GM19397 (cell line): ENCODE data around the gene NLRP2B.
"Not testable (repeated sequence)": the region's sequence is repeated elsewhere in the genome, so short reads cannot be mapped to it uniquely, and the experiment has no call there.

ENCODE experiments used
- ATAC-seq: cut with Tn5 transposase; IDR thresholded peaks from one replicate; pipeline ENCODE4 v1.9.1; 2021; ENCODE audit warnings: mild to moderate bottlenecking, moderate library complexity; ENCODE audit not compliant: unreplicated experiment

NLRP2B gene

DNA sequence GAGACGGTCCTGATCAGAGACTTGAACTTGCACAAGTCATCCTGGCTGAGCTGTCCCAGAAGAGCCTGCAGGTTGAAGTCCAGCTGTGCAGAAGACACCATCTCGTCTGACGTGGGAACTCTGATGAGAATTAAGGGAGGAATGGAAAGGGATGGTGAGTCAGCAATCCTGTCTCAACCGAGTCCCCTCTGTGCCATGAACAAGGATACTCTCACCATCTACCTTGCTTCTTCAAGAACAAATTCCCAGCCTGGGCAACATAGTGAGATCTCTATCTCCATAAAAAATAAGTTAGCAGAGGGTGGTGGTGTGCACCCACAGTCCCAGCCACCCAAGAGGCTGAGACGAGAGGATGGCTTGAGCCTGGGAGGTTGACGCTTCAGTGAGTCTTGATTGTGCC lies at the start of gene NLRP2B:
NLRP2B (minus strand) TSS at position 101 of the 400 bp plus-strand sequence.
- ATAC-seq = no peak

DNA sequence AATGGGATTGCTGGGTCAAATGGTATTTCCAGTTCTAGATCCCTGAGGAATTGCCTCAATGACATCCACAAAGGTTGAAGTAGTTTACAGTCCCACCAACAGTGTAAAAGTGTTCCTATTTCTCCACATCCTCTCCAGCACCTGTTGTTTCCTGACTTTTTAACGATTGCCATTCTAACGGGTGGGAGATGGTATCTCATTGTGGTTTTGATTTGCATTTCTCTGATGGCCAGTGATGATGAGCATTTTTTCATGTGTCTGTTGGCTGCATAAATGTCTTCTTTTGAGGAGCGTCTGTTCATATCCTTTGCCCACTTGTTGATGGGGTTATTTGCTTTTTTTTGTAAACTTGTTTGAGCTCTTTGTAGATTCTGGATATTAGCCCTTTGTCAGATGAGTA lies 45.9 kb upstream of the NLRP2B start:
- not testable (repeated sequence) for ATAC-seq

DNA sequence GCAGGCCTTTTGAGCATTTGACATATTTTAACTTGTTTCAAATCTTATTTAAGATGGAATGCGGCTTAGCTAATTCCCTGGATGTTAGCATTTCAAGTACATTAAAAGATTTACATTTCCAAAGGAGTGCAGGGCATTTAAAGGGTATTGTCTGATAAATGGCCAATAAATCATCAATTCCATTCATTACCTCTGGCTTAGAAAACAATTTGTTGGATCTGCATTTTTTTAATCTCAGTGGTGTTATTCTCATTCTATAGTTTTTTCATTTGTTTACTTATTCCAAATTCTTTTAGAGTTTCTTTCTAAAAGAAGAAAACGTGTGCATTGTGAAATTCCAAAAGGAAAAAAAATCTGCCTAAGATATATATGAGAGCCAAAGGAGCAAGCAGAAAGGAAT lies 1.3 kb upstream of the NLRP2B start:
- no peak for ATAC-seq

DNA sequence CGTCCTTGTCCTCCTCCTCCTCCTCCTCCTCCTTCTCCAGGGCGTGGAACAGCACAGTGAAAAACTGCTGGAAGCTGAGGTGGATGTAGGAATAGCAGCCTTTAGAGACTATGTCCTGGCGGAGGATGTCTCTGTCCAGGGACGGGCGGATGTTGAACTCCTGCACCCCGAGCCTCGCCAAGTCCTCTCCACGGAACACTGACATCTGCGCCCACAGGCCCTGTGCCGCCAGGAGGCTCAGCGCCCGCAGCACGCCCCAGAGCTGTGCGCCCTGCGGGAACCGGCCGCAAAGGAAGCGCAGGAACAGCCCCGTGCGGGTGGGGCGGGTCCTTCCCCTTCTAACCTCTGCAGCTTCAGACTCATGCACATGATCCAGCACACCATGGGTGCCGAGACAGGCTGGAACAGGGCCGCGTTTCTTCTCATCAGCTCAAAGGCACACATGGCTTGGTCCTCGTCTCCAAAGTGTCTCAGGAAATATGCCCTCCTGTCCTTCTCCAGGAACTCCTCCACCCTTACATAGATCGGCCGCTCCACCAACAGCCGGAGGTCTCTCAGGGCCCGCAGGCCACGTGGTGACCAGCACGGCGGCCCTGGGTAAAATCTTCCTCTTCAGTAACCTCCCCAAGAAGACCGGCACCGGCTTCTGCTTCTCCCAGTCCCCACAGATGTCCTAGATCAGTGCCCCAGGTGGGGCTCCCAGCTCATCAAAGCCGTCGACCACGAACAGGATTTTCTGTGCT lies 1.2 kb downstream of the NLRP2B start:
- ATAC-seq = no peak

DNA sequence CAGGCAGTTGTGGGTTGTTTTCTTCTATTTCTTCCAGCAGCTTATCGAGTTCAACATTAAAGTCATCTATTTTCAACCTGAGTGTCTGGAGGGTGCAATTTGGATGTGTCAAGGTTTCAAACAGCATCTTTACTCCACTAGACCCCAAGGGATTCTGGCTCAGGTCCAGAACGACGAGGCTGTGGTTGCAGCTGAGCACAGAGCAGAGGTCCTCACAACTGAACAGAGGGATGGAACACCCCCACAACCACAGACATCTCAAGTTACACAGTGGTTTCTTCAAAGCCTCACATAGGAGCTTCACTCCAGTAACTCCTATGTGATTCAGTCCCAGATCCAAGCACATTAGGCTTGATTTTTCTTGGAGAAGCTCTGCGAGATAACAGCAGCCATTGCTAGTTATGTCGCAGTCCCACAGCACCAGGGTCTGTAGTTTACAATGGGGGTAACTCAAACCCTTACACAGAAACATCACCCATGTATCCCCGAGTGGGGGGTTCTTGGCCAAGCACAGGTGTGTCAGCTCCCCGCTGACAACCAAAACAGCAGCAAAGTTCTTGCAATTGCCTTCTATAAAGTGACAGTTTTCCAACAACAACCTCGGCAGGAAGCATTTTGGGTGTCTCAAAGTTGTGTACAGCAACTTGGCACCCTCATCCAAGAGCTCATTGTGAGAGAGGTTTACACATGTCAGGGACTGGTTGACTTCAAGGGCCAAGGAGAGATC lies 2.8 kb downstream of the NLRP2B start:
- ATAC-seq = no peak

DNA sequence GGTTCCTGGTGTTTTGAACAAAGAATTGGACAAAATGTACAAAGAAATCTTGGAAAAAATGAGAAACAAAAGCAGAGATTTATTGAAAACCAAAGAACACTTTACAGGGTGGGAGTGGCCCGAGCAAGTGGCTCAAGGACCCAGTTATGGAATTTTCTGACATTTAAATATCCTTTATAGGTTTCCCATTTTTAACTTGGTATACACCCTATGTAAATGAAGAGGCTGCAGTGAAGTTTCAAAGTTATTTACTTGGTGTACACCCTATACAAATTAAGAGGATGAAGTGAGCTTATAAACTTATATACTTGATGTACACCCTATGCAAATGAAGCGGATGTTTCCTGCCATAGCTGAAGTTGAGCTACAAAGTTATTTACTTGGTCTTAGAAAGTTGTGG lies 4.7 kb downstream of the NLRP2B start:
- no peak for ATAC-seq

DNA sequence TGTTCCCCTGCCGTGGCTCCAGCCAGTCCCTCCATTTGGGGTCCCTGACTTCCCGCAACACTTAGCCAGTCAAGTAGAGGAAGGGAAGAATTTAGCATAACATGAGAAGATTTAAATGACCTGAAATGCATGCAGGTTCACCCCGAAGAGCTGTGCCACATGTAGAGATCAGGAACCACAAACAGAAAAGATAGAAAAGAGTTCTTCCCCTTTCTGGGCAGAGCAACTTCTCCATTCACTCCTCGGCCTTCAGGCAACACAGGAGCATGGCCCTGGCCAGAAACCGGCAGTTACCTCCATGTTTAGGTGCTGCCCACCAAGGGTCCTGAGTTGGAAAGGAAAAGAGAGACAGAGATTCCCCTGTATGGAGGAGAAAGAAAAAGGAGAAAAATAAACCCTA lies 5.2 kb downstream of the NLRP2B start:
- ATAC-seq = no peak

DNA sequence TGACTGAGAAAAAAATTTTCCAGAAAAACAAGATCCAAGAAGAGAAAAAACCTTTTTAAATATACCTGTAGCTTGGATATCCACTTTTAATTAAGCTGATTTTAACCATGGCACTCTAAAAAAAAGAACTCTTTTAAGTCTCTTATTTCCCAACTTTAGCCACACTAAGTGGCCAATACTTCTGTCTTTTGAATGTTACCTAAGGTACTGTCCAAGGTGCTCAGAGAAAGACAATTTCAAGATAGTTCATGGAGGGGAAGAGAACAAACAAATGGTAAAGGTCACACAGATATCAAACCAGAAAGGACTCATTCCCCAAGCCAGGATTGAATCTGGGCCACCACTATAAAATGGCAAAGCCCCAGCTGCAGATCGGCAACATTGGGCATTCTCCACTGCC lies 10.1 kb downstream of the NLRP2B start:
- no peak for ATAC-seq

DNA sequence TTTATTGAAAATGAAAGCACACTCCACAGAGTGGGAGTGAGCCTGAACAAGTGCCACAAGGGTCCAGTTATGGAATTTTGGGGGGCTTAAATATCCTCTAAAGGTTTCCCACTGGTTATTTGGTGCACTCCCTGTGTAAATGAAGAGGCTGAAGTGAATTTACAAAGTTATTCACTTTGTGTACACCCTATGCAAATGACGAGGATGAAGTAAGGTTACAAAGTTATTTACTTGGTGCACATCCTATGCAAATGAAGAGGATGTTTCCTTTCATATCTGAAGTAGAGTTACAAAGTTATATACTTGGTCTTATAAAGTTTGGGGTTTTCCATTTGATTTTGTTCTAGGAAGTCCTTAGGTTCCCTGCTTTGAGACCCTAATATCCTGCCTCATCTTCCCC lies 13.1 kb downstream of the NLRP2B start:
- ATAC-seq = no peak

DNA sequence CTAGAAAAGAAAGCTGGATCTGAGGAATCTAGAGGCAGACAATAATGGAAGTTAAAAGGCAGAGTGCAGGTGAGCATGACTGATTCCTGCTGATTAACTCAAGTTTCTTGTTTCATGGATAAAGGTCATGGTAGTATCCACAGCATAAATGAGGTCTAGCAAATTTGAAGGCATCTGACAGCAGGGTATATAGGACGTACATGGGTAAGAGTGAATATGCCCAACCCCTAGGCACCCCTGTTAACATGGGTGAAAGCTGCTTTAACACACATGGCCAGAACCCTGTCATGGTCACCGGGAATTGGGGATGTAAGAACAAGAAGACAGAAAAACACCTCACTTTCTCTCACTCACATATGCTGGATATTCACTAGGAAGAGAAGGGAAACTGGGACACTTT lies 25.0 kb downstream of the NLRP2B start:
- ATAC-seq = no peak

DNA sequence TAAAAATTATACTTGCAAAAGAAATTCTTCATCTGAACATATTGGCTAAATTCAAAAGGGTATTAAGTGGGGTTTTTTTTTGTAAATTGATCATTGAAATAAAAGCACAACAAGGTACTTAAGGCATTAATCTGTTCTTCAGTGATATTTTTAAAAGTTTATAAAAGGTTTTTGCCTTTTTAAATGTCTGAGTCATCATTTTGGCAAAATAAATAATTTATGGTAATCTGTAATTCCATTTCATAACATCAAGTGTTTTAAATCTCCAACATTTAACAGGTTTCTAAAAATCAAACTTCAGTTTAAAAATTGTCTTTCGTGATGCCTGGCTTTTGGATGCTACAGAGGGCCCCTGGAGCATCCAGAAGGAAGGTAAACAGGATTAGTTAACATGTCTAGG lies 27.4 kb downstream of the NLRP2B start:
- no peak for ATAC-seq

DNA sequence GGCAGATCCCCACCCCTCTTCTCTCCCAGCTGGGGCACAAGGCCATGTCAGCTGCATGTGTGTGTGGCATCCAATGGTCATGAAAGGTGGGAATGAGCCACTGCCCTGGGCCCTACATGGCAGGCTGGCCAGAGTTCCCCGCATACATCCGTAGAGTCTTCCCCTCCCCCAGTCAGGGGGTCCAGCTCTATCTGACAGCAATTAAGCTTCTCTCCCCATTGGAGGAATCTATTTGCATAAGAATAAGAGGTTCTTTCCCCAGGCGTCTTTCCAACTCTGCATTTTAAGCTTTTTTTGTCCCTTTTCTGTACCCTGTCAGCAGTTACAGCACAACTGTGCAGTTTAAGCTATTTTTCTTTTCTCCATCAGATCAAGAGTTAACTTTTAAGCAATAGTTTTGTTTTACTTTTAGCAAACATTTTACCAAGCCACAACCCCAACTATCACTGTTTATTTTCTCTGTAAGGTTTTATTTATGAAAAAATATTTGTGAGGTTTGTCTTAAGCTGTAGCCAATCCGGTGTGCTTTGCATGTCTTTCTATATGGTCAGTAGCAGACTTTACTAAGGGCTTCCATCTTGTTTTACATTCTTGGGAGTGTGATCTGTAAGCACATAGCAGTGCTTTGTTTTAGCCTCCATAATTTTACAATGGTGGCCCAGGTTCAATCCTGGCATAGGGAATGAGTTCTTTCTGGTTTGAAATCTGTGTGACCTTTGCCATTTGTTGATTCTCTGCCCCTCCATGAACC lies 28.7 kb downstream of the NLRP2B start:
- no peak for ATAC-seq

DNA sequence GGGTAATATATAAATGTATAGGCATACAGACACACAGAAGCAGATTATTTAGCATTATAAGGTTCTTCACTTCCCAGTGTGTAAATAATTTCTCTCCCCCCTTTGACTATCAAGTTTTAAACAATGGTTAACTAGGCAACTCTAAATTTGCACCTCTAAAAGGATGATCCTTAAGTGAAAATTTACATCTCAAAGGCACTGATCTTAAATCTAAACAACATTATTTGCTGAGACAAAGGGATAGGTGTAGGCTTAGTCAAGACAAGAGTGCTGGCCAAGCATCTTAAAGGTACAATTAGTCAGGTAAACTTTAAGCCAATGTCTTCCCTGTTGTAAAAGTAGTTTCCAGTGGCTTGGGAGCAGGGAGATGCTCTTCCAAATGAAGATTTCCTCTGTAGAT lies 33.0 kb downstream of the NLRP2B start:
- ATAC-seq = no peak

DNA sequence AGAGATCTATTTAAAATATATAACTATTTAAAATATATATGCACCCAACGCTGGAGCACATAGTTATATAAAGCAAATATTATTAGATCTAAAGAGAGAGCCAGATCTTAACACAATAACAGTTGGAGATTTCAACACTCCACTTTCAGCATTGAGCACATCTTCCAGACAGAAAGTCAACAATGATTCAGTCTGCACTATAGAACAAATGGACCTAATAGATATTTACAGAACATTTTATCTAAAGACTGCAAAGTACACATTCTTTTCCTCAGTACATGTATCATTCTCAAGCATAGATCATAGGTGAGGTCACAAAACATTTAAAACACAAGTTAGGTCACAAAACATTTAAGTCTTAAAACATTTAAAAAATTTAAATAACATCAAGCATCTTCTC lies 36.4 kb downstream of the NLRP2B start:
- ATAC-seq = no peak

DNA sequence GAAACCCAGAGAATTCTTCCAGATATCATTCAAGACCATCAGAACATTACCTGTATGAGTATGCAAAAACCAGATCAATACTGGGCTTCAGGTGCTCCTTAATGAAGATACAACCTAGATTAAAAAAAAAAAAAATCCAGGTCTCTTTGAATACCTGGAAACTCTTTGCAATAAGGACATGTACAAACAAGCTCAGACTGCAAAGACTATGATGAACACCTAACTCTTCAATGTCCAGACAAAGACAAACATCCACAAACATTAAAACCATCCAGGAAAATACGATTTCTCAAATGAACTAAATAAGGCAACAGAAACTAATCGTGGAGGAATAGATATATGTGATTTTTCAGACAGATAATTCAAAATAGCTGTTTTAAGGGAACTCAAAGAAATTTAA lies 38.7 kb downstream of the NLRP2B start:
- ATAC-seq = no peak

DNA sequence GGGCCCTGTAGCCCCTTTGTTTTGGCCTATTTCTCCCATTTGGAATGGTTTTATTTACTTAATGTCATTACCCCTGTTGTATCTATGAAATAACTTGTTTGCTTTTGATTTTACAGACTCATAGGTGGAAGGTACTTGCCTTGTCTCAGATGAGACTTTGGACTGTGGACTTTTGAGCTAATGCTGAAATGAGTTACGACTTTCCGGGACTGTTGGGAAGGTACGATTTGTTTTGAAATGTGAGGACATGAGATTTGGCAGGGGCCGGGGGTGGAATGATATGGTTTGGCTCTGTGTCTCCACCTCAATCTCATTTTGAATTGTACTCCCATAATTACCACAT lies 39.4 kb downstream of the NLRP2B start:
- ATAC-seq = no peak

DNA sequence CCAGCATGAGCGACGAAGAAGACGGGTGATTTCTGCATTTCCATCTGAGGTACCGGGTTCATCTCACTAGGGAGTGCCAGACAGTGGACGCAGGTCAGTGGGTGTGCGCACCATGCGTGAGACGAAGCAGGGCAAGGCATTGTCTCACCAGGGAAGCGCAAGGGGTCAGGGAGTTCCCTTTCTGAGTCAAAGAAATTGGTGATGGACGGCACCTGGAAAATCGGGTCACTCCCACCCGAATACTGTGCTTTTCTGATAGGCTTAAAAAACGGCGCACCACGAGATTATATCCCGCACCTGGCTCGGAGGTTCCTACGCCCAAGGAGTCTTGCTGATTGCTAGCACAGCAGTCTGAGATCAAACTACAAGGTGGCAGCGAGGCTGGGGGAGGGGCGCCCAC lies 50.6 kb downstream of the NLRP2B start:
- not testable (repeated sequence) for ATAC-seq
